ENCODE results near the gene PIK3C3.
"Not testable (repeated sequence)": the region's sequence is repeated elsewhere in the genome, so short reads cannot be mapped to it uniquely, and the experiment has no call there.

PIK3C3 gene

GRCh38 chr18:42080340-42080739 lies 125.3 kb downstream of the PIK3C3 start:
- DNase-seq, result no peak

GRCh38 chr18:42082415-42083234 lies 127.6 kb downstream of the PIK3C3 start:
- DNase-seq, result peak in 1 of 5 donors; percentile 61

GRCh38 chr18:42086288-42086687 lies 131.3 kb downstream of the PIK3C3 start:
- no peak for DNase-seq

GRCh38 chr18:42087235-42087634 lies 132.2 kb downstream of the PIK3C3 start:
- no peak for DNase-seq

- DNase-seq, result no peak
Measured at GRCh38 chr18:42087876-42088275, 132.8 kb downstream of the PIK3C3 start.

GRCh38 chr18:42092848-42093247 lies 137.8 kb downstream of the PIK3C3 start:
- DNase-seq, result no peak

- DNase-seq, result no peak
Measured at GRCh38 chr18:42094875-42095274, 139.8 kb downstream of the PIK3C3 start.

GRCh38 chr18:42095732-42096377 lies 140.8 kb downstream of the PIK3C3 start:
- no peak for DNase-seq

GRCh38 chr18:42100248-42100647 lies 145.2 kb downstream of the PIK3C3 start:
- DNase-seq, result no peak

GRCh38 chr18:42100911-42101310 lies 145.9 kb downstream of the PIK3C3 start:
- DNase-seq, result peak in 1 of 5 donors; percentile 7

GRCh38 chr18:42105394-42105793 lies 150.4 kb downstream of the PIK3C3 start:
- DNase-seq, result no peak

GRCh38 chr18:42106784-42107183 lies 151.8 kb downstream of the PIK3C3 start:
- DNase-seq, result no peak

GRCh38 chr18:42107287-42107686 lies 152.3 kb downstream of the PIK3C3 start:
- DNase-seq, result no peak

- no peak for DNase-seq
Measured at GRCh38 chr18:42107691-42108450, 152.8 kb downstream of the PIK3C3 start.

- DNase-seq, result not testable (repeated sequence)
Measured at GRCh38 chr18:42112147-42112546, 157.1 kb downstream of the PIK3C3 start.

- no peak for DNase-seq
Measured at GRCh38 chr18:42112657-42113420, 157.8 kb downstream of the PIK3C3 start.

- peak in 1 of 5 donors; percentile 61 for DNase-seq
Measured at GRCh38 chr18:42113529-42114191, 158.6 kb downstream of the PIK3C3 start.

- DNase-seq, result peak in 4 of 5 donors; percentile 12 to 78 (median 35)
Measured at GRCh38 chr18:42114310-42114943, 159.4 kb downstream of the PIK3C3 start.

- DNase-seq, result no peak
Measured at GRCh38 chr18:42126586-42126985, 171.6 kb downstream of the PIK3C3 start.

- no peak for DNase-seq
Measured at GRCh38 chr18:42131066-42131929, 176.3 kb downstream of the PIK3C3 start.

- DNase-seq, result no peak
Measured at GRCh38 chr18:42131930-42132244, 176.9 kb downstream of the PIK3C3 start.
